ENCODE measurements around the gene NPHP4.

The NPHP4 gene

DNA sequence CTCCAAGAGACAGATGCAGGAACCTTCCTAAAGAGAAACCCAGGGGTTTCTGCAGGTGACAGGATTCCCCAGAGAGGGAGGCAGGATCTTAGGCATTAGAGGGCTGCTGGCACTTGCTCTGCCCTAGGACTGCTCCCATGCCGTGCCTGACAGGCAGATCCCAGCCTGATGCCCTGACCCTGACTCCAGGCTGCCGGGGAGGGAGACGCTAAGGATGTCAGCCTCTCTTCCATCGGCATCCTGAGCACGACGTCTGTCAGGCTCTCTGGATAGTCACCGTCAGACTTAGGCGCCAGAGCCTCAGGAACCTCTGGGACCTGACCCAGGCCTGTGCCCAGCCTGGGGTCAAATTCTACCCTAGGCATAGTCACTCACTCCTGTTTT lies 157.1 kb downstream of the NPHP4 start:
- Histone ChIP-seq H3K36me3 (ENCODE audit: insufficient read depth, low read length) (no peaks in the 10 kb centered on the region), H3K4me2 (ENCODE audit: low read length) (no peak overlapping the region), H3K27me3 (ENCODE audit: insufficient read depth, low read length) (no peaks in the 10 kb centered on the region), H3K79me2 (ENCODE audit: insufficient read depth, low read length) (no peaks in the 10 kb centered on the region), H4K20me1 (ENCODE audit: insufficient read depth, low read length) (no peaks in the 10 kb centered on the region), H2AFZ (ENCODE audit: low read length) (no peak overlapping the region), H3K9ac (ENCODE audit: low read length) (no peak overlapping the region), H3F3A (ENCODE audit: insufficient read depth, low read length) (no peaks in the 10 kb centered on the region), H3K27ac (ENCODE audit: low read depth, low read length, poor library complexity, severe bottlenecking) (no peak overlapping the region), H3K9me2 (ENCODE audit: low read depth, low read length) (no peaks in the 10 kb centered on the region), H3K4me3 (ENCODE audit: low read depth, low read length, poor library complexity, severe bottlenecking) (no peak overlapping the region), H3K9me3 (ENCODE audit: low read length) (no peaks in the 10 kb centered on the region), H3K4me1 (ENCODE audit: insufficient read depth, low read length, severe bottlenecking) (no peaks in the 10 kb centered on the region)
- no peak for TF ChIP-seq EZH2 (IDR thresholded peaks at IDR 0.05; ENCODE audit: borderline replicate concordance, low read length)
- TF ChIP-seq, protein P1, sequence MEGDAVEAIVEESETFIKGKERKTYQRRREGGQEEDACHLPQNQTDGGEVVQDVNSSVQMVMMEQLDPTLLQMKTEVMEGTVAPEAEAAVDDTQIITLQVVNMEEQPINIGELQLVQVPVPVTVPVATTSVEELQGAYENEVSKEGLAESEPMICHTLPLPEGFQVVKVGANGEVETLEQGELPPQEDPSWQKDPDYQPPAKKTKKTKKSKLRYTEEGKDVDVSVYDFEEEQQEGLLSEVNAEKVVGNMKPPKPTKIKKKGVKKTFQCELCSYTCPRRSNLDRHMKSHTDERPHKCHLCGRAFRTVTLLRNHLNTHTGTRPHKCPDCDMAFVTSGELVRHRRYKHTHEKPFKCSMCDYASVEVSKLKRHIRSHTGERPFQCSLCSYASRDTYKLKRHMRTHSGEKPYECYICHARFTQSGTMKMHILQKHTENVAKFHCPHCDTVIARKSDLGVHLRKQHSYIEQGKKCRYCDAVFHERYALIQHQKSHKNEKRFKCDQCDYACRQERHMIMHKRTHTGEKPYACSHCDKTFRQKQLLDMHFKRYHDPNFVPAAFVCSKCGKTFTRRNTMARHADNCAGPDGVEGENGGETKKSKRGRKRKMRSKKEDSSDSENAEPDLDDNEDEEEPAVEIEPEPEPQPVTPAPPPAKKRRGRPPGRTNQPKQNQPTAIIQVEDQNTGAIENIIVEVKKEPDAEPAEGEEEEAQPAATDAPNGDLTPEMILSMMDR (IDR thresholded peaks at IDR 0.05; ENCODE audit: low read length), result no peak

GRCh38 chr1:5834477-5835178 lies 157.6 kb downstream of the NPHP4 start:
- Histone ChIP-seq H3K36me3 (ENCODE audit: insufficient read depth, low read length) (no peaks in the 10 kb centered on the region), H3K79me2 (ENCODE audit: insufficient read depth, low read length) (no peaks in the 10 kb centered on the region), H3F3A (ENCODE audit: insufficient read depth, low read length) (no peaks in the 10 kb centered on the region), H3K4me1 (ENCODE audit: insufficient read depth, low read length, severe bottlenecking) (no peaks in the 10 kb centered on the region), H3K9me3 (ENCODE audit: low read length) (no peaks in the 10 kb centered on the region), H3K27me3 (ENCODE audit: insufficient read depth, low read length) (no peaks in the 10 kb centered on the region), H4K20me1 (ENCODE audit: insufficient read depth, low read length) (no peaks in the 10 kb centered on the region), H3K9ac (ENCODE audit: low read length) (no peak overlapping the region), H3K27ac (ENCODE audit: low read depth, low read length, poor library complexity, severe bottlenecking) (no peak overlapping the region), H3K4me2 (ENCODE audit: low read length) (no peak overlapping the region), H3K4me3 (ENCODE audit: low read depth, low read length, poor library complexity, severe bottlenecking) (no peak overlapping the region), H3K9me2 (ENCODE audit: low read depth, low read length) (no peaks in the 10 kb centered on the region), H2AFZ (ENCODE audit: low read length) (no peak overlapping the region)
- TF ChIP-seq, protein P1 (IDR thresholded peaks at IDR 0.05; ENCODE audit: low read length), result no peak
- TF ChIP-seq EZH2 (IDR thresholded peaks at IDR 0.05; ENCODE audit: borderline replicate concordance, low read length), result no peak

DNA sequence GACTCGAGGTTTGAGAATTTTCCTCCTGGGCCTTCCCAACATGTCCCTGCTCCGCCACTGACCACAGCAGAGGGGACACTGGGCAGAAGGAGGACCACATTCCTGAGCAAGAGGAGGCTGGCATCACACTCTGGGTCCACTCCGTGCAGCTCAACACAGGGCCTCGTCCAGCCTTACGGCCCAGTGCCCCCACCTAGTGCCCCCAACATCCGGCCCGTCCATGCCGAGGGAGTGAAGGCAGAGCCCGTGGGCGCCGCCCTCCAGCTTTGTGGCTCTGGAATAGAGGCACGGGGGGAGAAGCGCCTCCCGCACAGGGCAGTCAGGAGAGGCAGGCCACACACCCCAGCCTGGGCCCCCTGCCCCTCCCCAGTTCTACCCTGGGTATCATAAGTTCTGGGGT lies 158.3 kb downstream of the NPHP4 start:
- H2AFZ ChIP-seq (ENCODE audit: low read length), result no peak overlapping the region
- no peak for TF ChIP-seq EZH2 (IDR thresholded peaks at IDR 0.05; ENCODE audit: borderline replicate concordance, low read length)
- TF ChIP-seq, protein P1 (IDR thresholded peaks at IDR 0.05; ENCODE audit: low read length), result no peak
- H3K36me3 ChIP-seq (ENCODE audit: insufficient read depth, low read length), result no peaks in the 10 kb centered on the region
- no peak overlapping the region for H3K9ac ChIP-seq (ENCODE audit: low read length)
- no peak overlapping the region for H3K4me3 ChIP-seq (ENCODE audit: low read depth, low read length, poor library complexity, severe bottlenecking)
- no peaks in the 10 kb centered on the region for H3K79me2 ChIP-seq (ENCODE audit: insufficient read depth, low read length)
- H3K27me3 ChIP-seq (ENCODE audit: insufficient read depth, low read length), result no peaks in the 10 kb centered on the region
- no peaks in the 10 kb centered on the region for H4K20me1 ChIP-seq (ENCODE audit: insufficient read depth, low read length)
- no peaks in the 10 kb centered on the region for H3K4me1 ChIP-seq (ENCODE audit: insufficient read depth, low read length, severe bottlenecking)
- H3F3A ChIP-seq (ENCODE audit: insufficient read depth, low read length), result no peaks in the 10 kb centered on the region
- H3K9me3 ChIP-seq (ENCODE audit: low read length), result no peaks in the 10 kb centered on the region
- H3K4me2 ChIP-seq (ENCODE audit: low read length), result no peak overlapping the region
- no peaks in the 10 kb centered on the region for H3K9me2 ChIP-seq (ENCODE audit: low read depth, low read length)
- no peak overlapping the region for H3K27ac ChIP-seq (ENCODE audit: low read depth, low read length, poor library complexity, severe bottlenecking)

Measured in OCI-LY1 (cell line).